Measurements from ENCODE around the gene TRIM41.

GRCh38 chr5:181222630-181223057 lies 437 bp upstream of the TRIM41 start:
- no peak for TF ChIP-seq CTCF (optimal IDR thresholded peaks at IDR 0.05 in 1 of 3, IDR thresholded peaks at IDR 0.05 in 1 of 3, conservative IDR thresholded peaks at IDR 0.05 in 1 of 3; ENCODE audit: extremely low read depth in 1 of 3, insufficient read depth in 2 of 3, low read length in 3 of 3)
- no peak for TF ChIP-seq EZH2 (IDR thresholded peaks at IDR 0.05; ENCODE audit: low read length)

Measured in keratinocyte (primary cell).